OCI-LY7 (cell line): ENCODE results near the gene SPRR3. TPM values are rescaled to one million over a fixed set of nuclear protein-coding genes. Genes with fewer than 3 reads are reported as not detected.

ENCODE experiments used
- BruUV-seq: library from RNA; stranded (reverse); fragments of 400-500 nt; replicated peaks from 2 replicates; lab custom pipeline; 2021; lab: Mats Ljungman, UMichigan
- CTCF ChIA-PET: fragments of 300-600 bp; sonication (Branson Sonifier 250); formaldehyde crosslinking; loops from one replicate; lab custom pipeline; 2022; ENCODE audit warnings: antibody characterized with exemption; ENCODE audit not compliant: unreplicated experiment; lab: Charles Lee
- POLR2A ChIA-PET: fragments of 300-600 bp; sonication (Branson Sonifier 250); formaldehyde crosslinking; loops from one replicate; lab custom pipeline; 2022; ENCODE audit warnings: antibody characterized with exemption; lab: Charles Lee
- DNase-seq: peaks from one replicate; pipeline ENCODE4 v3.0.0-alpha.2; 2015; ENCODE audit warnings: low spot score
- H2AFZ ChIP-seq: fragments of 200-600 bp; sonication (generic), shearing (Covaris generic); 2 replicates; pipeline ENCODE4 v1.6.1; 2014; ENCODE audit warnings: mild to moderate bottlenecking, antibody characterized with exemption, low read length, moderate library complexity
- H3K27ac ChIP-seq: fragments of 200-600 bp; sonication (generic); 2 replicates; pipeline ENCODE4 v1.5.1; 2014; ENCODE audit warnings: mixed run types, low read depth, mild to moderate bottlenecking, moderate library complexity, low read length, inconsistent platforms; ENCODE audit not compliant: poor library complexity, severe bottlenecking
- H3K36me3 ChIP-seq: fragments of 200-600 bp; sonication (generic); 2 replicates; pipeline ENCODE4 v1.6.1; 2014; ENCODE audit warnings: mild to moderate bottlenecking, antibody characterized with exemption, low read length, moderate library complexity, mixed read lengths; ENCODE audit not compliant: insufficient read depth
- H3K4me1 ChIP-seq: fragments of 200-600 bp; sonication (generic); 2 replicates; pipeline ENCODE4 v1.5.1; 2014; ENCODE audit warnings: mild to moderate bottlenecking, low read length; ENCODE audit not compliant: insufficient read depth, poor library complexity, severe bottlenecking
- H3K4me2 ChIP-seq: fragments of 200-600 bp; sonication (generic); 2 replicates; pipeline ENCODE4 v1.6.1; 2014; ENCODE audit warnings: mild to moderate bottlenecking, low read length
- H3K4me3 ChIP-seq: fragments of 200-600 bp; sonication (generic); 2 replicates; pipeline ENCODE4 v1.5.1; 2014; ENCODE audit warnings: mild to moderate bottlenecking, low read depth, low read length; ENCODE audit not compliant: poor library complexity, severe bottlenecking
- H3K79me2 ChIP-seq: fragments of 200-600 bp; sonication (generic); 2 replicates; pipeline ENCODE4 v1.6.1; 2016; ENCODE audit warnings: low read depth, mild to moderate bottlenecking, low read length, moderate library complexity, mixed read lengths; ENCODE audit not compliant: insufficient read depth
- H3K9me2 ChIP-seq: fragments of 200-600 bp; sonication (generic); 2 replicates; pipeline ENCODE4 v1.6.1; 2016; ENCODE audit warnings: mild to moderate bottlenecking, low read length, mixed read lengths; ENCODE audit not compliant: insufficient read depth
- H3K9me3 ChIP-seq: fragments of 200-600 bp; sonication (generic); 2 replicates; pipeline ENCODE4 v1.6.1; 2014; ENCODE audit warnings: mild to moderate bottlenecking, mixed run types, low read length, mixed read lengths
- H4K20me1 ChIP-seq: fragments of 200-600 bp; sonication (generic); 2 replicates; pipeline ENCODE4 v1.6.1; 2014; ENCODE audit warnings: mild to moderate bottlenecking, antibody characterized with exemption, low read length, moderate library complexity, mixed read lengths; ENCODE audit not compliant: insufficient read depth
- EZH2phosphoT487 ChIP-seq: fragments of 200-600 bp; sonication (generic); IDR thresholded peaks from 2 replicates; pipeline ENCODE4 v1.6.1; 2018; ENCODE audit warnings: low read depth, borderline replicate concordance, mild to moderate bottlenecking, mixed run types, antibody characterized with exemption, low read length, moderate library complexity, mixed read lengths
- intact Hi-C: fragments of 100-400 bp; cut with micrococcal nuclease; formaldehyde crosslinking; loops from one replicate; pipeline ENCODE4 v1.10.0; 2022; ENCODE audit not compliant: unreplicated experiment
- total RNA-seq, 2 experiments: library from RNA; depleted of rRNA in 1 of 2; stranded (reverse); fragments of >200 nt in 1 of 2; shearing (Covaris generic) in 1 of 2; gene quantifications; 2 replicates each; pipeline ENCODE4 v1.2.3, GENCODE V29; 2014 to 2022
- TF ChIP-seq, protein P1 (sequence below): fragments of 200-600 bp; sonication (generic); conservative IDR thresholded peaks from 2 replicates; pipeline ENCODE4 v1.5.1; 2014; ENCODE audit warnings: mild to moderate bottlenecking, antibody characterized with exemption, low read length, moderate library complexity, mixed read lengths

Gene SPRR3
- total RNA-seq, 2 experiments from 2014 or later, result not detected

DNA sequence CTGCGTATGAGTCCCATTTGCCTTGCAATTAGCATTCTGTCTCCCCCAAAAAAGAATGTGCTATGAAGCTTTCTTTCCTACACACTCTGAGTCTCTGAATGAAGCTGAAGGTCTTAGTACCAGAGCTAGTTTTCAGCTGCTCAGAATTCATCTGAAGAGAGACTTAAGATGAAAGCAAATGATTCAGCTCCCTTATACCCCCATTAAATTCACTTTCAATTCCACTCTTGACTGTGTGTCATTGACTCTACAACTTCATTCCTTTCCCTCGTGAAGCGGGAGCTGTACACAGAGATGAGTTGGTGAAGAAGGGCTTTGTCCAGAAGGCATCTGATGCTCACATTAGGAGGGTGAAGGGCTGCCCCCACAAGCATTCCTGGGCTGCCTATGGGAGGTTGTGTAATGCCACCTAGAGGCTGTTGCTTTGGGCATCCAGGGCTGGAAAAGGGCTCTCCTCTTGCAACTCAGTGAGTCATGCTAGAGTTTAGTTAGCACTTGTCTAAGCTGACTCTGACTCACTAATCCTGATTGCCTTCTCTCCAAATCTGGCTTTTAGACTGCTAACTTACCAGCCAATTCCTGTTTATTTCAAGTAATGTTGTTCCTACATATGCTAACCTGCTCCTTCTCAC lies 31.2 kb downstream of the SPRR3 start:
- H3K27ac ChIP-seq, result no peak overlapping the region
- H4K20me1 ChIP-seq, result no peaks in the 10 kb centered on the region
- no peak overlapping the region for H3K4me2 ChIP-seq
- H3K4me1 ChIP-seq, result no peaks in the 10 kb centered on the region
- no peaks in the 10 kb centered on the region for H3K9me2 ChIP-seq
- no TSS peak for BruUV-seq
- H3K9me3 ChIP-seq, result no peaks in the 10 kb centered on the region
- H2AFZ ChIP-seq, result no peak overlapping the region
- no peaks in the 10 kb centered on the region for H3K36me3 ChIP-seq
- H3K4me3 ChIP-seq, result no peak overlapping the region
- TF ChIP-seq EZH2phosphoT487, result no peak
- TF ChIP-seq, protein P1, sequence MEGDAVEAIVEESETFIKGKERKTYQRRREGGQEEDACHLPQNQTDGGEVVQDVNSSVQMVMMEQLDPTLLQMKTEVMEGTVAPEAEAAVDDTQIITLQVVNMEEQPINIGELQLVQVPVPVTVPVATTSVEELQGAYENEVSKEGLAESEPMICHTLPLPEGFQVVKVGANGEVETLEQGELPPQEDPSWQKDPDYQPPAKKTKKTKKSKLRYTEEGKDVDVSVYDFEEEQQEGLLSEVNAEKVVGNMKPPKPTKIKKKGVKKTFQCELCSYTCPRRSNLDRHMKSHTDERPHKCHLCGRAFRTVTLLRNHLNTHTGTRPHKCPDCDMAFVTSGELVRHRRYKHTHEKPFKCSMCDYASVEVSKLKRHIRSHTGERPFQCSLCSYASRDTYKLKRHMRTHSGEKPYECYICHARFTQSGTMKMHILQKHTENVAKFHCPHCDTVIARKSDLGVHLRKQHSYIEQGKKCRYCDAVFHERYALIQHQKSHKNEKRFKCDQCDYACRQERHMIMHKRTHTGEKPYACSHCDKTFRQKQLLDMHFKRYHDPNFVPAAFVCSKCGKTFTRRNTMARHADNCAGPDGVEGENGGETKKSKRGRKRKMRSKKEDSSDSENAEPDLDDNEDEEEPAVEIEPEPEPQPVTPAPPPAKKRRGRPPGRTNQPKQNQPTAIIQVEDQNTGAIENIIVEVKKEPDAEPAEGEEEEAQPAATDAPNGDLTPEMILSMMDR, result peak; percentile 68
- DNase-seq, result peak; percentile 5
- no peaks in the 10 kb centered on the region for H3K79me2 ChIP-seq
- intact Hi-C loops, result no loop called here
- POLR2A ChIA-PET, result no interaction called here
- CTCF ChIA-PET, result no interaction called here

DNA sequence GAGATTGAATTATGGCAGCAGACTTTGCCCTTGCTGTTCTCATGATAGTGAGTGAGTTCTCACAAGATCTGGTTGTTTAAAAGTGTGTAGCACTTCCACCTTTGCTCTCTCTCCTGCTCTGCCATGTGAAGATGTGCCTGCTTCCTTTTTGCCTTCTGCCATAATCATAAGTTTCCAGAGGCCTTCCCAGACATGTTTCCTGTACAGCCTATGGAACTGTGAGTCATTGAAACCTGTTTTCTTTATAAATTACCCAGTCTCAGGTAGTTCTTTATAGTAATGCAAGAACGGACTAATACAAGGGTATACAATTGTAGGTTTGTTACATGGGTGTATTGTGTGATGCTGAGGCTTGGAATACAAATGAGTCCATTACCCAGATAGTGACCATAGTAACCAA lies 33.7 kb downstream of the SPRR3 start:
- Histone ChIP-seq H3K4me1 (no peaks in the 10 kb centered on the region), H3K27ac (no peak overlapping the region), H3K4me2 (no peak overlapping the region), H3K9me3 (no peaks in the 10 kb centered on the region), H3K9me2 (no peaks in the 10 kb centered on the region), H3K36me3 (no peaks in the 10 kb centered on the region), H3K79me2 (no peaks in the 10 kb centered on the region), H2AFZ (no peak overlapping the region), H3K4me3 (no peak overlapping the region), H4K20me1 (no peaks in the 10 kb centered on the region)
- ChIA-PET CTCF (no interaction called here), POLR2A (no interaction called here)
- intact Hi-C loops, result no loop called here
- no TSS peak for BruUV-seq
- no peak for DNase-seq
- TF ChIP-seq EZH2phosphoT487, result no peak
- TF ChIP-seq, protein P1, result no peak

DNA sequence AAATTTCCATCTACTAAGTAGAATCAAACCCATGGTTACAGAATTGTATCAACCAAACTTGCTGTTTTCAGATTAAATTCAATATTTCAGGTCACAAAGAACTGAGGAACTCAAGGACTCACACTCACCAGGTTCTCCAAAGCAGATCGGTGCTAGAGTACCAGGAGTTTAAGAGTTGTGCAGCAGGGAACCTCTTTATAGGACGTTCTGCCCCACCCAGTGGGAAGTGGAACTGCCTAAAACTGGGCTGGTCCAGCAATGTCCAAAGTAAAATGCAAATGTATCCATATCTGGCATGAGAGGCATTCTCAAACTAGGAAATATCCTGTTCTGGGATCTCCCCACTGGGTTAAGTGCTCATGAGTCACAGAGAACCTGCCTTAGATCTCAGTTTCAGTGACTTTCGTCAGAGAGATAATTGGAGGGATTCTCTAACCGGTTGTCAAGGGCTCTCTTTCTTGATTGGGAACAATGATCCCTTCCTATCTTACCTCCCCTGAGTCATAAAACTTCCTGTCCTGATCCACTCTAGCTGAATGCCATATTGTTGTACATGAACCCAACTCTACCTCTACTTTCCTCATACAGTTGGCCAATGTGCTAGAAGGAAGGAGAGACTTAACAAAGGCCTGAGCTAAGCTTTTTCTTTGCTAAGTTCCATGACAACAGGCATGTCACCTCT lies 39.5 kb downstream of the SPRR3 start, which contains the start of gene SPRR2D:
TSS of gene SPRR2D (minus strand) at position 171 of the 682 bp plus-strand sequence. CDS start 774 bp downstream, outside the sequence.
- Histone ChIP-seq H3K4me1 (no peaks in the 10 kb centered on the region), H3K36me3 (no peaks in the 10 kb centered on the region), H3K79me2 (no peaks in the 10 kb centered on the region), H4K20me1 (no peaks in the 10 kb centered on the region), H3K4me3 (no peak within 1 kb of the TSS), H3K9me3 (no peaks in the 10 kb centered on the region), H3K27ac (no peak within 1 kb of the TSS), H3K9me2 (no peaks in the 10 kb centered on the region), H2AFZ (no peak within 1 kb of the TSS), H3K4me2 (no peak within 1 kb of the TSS)
- intact Hi-C loops, result no loop called here
- TF ChIP-seq, protein P1, result no peak
- no peak for TF ChIP-seq EZH2phosphoT487
- CTCF ChIA-PET, result no interaction called here
- POLR2A ChIA-PET, result no interaction called here
- no peak for DNase-seq
- no TSS peak for BruUV-seq
